Hair follicle dermal papilla cell (primary cell): ENCODE data around the gene NUP62CL. TPM values are rescaled to one million over a fixed set of nuclear protein-coding genes. Genes with fewer than 3 reads are reported as not detected.

Experiments used
- small RNA-seq: library from RNA; depleted of rRNA; stranded (forward); fragments of <200 nt; gene quantifications from one replicate; pipeline ENCODE3, GENCODE V24; 2012
- total RNA-seq: library from RNA; depleted of rRNA; stranded (reverse); fragments of >200 nt; gene quantifications from 2 replicates; pipeline ENCODE4 v1.2.3, GENCODE V29; 2012

The NUP62CL gene, protein sequence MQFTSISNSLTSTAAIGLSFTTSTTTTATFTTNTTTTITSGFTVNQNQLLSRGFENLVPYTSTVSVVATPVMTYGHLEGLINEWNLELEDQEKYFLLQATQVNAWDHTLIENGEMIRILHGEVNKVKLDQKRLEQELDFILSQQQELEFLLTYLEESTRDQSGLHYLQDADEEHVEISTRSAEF
- 0.12 and 0.16 TPM in 2 replicates for total RNA-seq

DNA sequence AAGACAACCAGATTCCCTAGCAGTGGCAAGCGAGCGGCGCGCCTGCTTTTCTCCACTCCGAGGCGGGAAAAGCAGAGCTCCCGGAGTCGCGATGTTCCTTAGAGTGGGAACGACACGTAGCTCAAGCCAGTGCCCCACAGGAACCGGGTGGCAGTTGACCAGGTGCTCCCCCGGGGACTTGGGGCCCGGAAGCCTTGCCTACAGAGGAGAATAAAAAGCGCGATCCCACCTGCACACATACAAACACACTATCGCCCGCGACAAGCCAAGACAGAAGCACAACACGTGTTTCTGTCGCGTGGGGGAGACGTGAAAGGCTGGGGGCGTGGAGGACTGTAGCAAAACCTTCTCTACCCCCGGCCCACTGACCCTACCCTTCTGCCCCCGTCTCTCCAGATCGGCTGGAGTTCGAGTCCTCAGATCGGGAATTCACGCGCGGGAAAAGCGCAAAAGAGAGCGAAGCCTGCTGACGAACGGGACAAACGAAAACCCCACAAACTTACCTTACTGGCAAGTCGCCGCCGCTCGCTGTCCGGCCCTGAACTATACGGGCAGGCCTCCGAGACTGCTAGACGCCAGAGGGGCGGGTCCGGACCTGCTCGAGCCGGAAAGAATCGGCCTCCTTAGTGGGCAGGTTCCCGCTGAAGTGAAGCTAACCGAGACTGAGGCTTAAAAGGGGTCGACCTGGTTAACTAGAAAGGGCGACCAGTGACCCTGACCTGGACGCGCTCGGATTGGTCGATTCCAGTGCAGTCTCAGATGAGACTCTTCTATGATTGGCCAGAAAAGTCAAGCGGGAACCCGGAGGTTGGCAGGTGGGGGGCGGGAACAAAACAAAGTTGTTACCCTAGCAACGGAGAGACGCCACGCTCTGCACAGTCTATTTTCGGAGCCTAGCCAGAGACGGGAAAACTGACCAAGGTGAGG, at the start of gene NUP62CL, which contains the start of gene DNAAF6:
Gene NUP62CL (minus strand): TSS at position 664 of the 927 bp plus-strand sequence. CDS start 31,287 bp downstream, outside the sequence.
Gene DNAAF6 (plus strand): TSS at position 842 of the 927 bp plus-strand sequence. CDS start 6,265 bp downstream, outside the sequence.

DNA sequence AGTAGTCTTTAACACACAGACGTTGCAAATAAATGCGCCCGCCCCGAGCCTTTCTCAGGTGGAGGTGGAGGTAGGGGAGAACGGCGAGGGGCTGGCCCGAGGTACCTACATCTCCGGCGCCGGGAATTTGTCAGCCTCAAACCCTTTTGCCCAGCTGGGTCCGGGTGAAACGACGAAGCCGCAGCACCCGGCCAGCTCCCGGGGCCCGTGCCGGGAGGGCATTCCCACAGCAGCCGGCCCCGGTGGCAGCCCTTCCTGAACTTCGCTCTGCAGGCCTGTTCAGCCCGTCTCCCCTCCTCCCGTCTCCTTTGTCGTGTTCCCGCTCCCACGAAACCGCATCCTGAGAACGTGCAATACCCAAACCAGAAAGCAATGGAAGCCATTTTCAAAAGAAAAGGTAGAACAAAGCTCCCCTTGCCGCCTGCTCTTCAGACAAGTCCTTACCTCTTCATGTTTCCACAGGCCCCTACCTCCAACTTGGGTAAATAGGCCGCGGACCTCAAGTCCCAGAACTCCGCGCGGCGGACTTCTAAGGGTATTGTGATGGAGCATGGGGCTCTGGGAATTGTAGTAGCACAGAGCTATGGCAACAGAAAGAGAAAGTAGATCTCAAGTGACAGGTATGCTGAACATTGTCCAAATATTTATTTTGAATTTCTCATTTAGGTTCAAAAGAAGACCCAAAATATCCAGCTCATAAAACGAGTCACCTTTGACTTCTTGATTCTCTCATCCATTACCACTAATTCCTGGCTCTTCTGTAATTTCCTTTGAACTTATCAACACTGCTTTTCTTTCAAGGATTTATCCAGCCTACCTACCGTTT, 87.7 kb downstream of the NUP62CL start, which contains the start of gene RBM41:
Gene RBM41 (minus strand): TSS at position 501 of the 826 bp plus-strand sequence. CDS start 49 bp downstream, at position 452.

Small RNA genes within 50 kb of the gene (small RNA-seq; reads per million reads assigned to genes)
- not detected for gene RF00019

Other genes with a start within 250 kb of the NUP62CL start
- 36.2 and 41.2 TPM in 2 replicates for gene MORC4, start 206.2 kb downstream of the NUP62CL start, total RNA-seq
- 11.4 and 12.2 TPM in 2 replicates for gene RBM41, start 87.6 kb downstream of the NUP62CL start, total RNA-seq
- gene DNAAF6, start 178 bp upstream of the NUP62CL start, total RNA-seq: not detected in 2 replicates
- under 0.01 TPM in 2 replicates for gene FRMPD3, start 243.2 kb upstream of the NUP62CL start, total RNA-seq